ENCODE results near the gene GSE1. TPM values are rescaled to one million over a fixed set of nuclear protein-coding genes. Genes with fewer than 3 reads are reported as not detected.

Gene GSE1
- polyA plus RNA-seq, 1 donor (not counting 4 experiments of a cell fraction or from before 2014, with no cell fraction given) = 5.0 TPM

DNA sequence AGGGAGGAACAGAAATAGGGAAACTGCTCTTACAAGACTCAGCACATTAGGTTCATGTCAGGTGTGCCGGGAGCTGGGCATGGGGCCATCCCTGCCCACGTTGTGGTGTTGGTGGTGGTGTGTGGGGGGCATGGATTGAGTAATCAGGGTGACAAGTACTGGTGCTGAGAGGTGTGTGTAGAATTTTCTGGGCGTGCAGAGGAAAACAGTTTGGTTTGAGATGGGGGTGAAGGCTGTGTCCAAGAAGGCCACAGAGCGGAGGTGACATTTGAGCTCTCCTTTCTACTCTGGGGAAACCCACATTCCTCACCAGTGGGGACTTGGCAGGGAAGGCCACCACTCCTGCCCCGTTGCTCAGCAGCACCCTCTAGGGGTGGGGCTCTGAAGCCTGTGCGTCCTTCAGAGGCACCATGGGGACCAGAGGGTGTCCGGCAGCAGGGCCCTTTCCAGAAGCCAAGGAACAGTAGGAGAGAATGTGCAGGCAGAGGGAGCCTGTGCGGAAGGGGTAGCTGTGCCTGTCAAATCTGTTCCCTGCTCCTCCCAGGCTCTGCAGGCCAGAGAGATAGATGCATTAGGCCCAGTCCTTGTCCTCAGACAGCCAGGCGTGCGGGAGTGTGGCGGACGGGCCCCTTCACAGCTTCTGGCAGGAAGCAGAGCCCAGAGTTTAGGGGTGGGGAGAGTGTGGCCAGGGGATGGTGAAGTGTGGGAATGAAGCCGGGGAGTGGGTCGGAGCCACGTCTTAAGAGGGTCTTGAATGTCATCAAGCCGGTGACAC is 48.7 kb upstream of the GSE1 start:
- Histone ChIP-seq H3K4me3 (ENCODE audit: control insufficient read depth in 2 of 3, extremely low read depth in 1 of 3, insufficient read depth in 2 of 3, low read depth in 1 of 3, low read length in 3 of 3) (no peak overlapping the region), H3K9ac (ENCODE audit: control insufficient read depth, extremely low read depth, insufficient read depth, low read length) (no peak overlapping the region), H3K79me2 (ENCODE audit: control insufficient read depth, insufficient read depth, low read length) (peaks cover 3% of the 10 kb centered on the region), H3K4me1 (ENCODE audit: control insufficient read depth, extremely low read depth, insufficient read depth, low read length) (no peaks in the 10 kb centered on the region), H3K9me1 (ENCODE audit: control insufficient read depth, extremely low read depth, insufficient read depth, low read length) (no peaks in the 10 kb centered on the region), H4K20me1 (ENCODE audit: control insufficient read depth, extremely low read depth, insufficient read depth, low read length) (peaks cover 3% of the 10 kb centered on the region), H3K36me3 (ENCODE audit: control insufficient read depth in 2 of 2, extremely low read depth in 1 of 2, insufficient read depth in 2 of 2, low read length in 2 of 2) (no peaks in the 10 kb centered on the region), H3K4me2 (ENCODE audit: control insufficient read depth, extremely low read depth, insufficient read depth, low read depth, low read length) (no peak overlapping the region), H3K27ac (ENCODE audit: control insufficient read depth, insufficient read depth, low read length) (no peak overlapping the region), H2AFZ (ENCODE audit: control insufficient read depth, low read length) (no peak overlapping the region), H3K27me3 (ENCODE audit: control insufficient read depth, extremely low read depth, insufficient read depth, low read length) (peaks cover 6% of the 10 kb centered on the region), H3K9me3 (ENCODE audit: control insufficient read depth, low read depth, low read length) (no peaks in the 10 kb centered on the region)
- dilution Hi-C loops (cut with MboI; ENCODE audit: extremely low pct_ligation_motif_present, low sequenced_read_pairs) = no loop called here
- TF ChIP-seq, protein P1, sequence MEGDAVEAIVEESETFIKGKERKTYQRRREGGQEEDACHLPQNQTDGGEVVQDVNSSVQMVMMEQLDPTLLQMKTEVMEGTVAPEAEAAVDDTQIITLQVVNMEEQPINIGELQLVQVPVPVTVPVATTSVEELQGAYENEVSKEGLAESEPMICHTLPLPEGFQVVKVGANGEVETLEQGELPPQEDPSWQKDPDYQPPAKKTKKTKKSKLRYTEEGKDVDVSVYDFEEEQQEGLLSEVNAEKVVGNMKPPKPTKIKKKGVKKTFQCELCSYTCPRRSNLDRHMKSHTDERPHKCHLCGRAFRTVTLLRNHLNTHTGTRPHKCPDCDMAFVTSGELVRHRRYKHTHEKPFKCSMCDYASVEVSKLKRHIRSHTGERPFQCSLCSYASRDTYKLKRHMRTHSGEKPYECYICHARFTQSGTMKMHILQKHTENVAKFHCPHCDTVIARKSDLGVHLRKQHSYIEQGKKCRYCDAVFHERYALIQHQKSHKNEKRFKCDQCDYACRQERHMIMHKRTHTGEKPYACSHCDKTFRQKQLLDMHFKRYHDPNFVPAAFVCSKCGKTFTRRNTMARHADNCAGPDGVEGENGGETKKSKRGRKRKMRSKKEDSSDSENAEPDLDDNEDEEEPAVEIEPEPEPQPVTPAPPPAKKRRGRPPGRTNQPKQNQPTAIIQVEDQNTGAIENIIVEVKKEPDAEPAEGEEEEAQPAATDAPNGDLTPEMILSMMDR (optimal IDR thresholded peaks at IDR 0.05 in 1 of 3, IDR thresholded peaks at IDR 0.05 in 1 of 3, conservative IDR thresholded peaks at IDR 0.05 in 1 of 3; ENCODE audit: extremely low read depth in 1 of 3, insufficient read depth in 2 of 3, low read length in 3 of 3) = peak; percentile 64 to 84 (median 79)
- no peak for TF ChIP-seq EZH2 (IDR thresholded peaks at IDR 0.05; ENCODE audit: low read length)
- no peak for FAIRE-seq
- DNase-seq (ENCODE audit: low read depth, low spot score) = no peak

DNA sequence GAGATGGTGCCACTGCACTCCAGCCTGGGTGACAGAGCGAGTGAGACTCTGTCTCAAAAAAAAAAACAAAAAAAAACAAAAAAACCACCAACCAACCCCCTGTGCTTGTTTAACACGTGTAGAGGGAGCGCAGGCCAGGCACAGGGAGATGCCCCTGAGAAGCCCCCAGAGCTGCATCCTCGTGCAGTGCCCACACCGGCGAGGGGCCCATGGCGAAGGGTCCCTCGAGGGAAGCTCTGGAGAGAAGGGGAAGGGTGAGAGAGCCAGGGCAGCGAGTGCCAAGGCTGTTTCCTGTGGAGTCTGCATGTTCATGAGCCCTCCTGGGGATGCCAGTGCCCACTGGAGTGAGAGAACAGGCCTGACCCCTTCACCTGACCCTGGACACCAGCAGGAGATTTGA is 47.8 kb upstream of the GSE1 start:
- Histone ChIP-seq H3K79me2 (ENCODE audit: control insufficient read depth, insufficient read depth, low read length) (peaks cover 3% of the 10 kb centered on the region), H3K9me3 (ENCODE audit: control insufficient read depth, low read depth, low read length) (no peaks in the 10 kb centered on the region), H2AFZ (ENCODE audit: control insufficient read depth, low read length) (no peak overlapping the region), H3K4me1 (ENCODE audit: control insufficient read depth, extremely low read depth, insufficient read depth, low read length) (no peaks in the 10 kb centered on the region), H3K9me1 (ENCODE audit: control insufficient read depth, extremely low read depth, insufficient read depth, low read length) (no peaks in the 10 kb centered on the region), H3K9ac (ENCODE audit: control insufficient read depth, extremely low read depth, insufficient read depth, low read length) (no peak overlapping the region), H3K4me3 (ENCODE audit: control insufficient read depth in 2 of 3, extremely low read depth in 1 of 3, insufficient read depth in 2 of 3, low read depth in 1 of 3, low read length in 3 of 3) (no peak overlapping the region), H4K20me1 (ENCODE audit: control insufficient read depth, extremely low read depth, insufficient read depth, low read length) (peaks cover 3% of the 10 kb centered on the region), H3K27me3 (ENCODE audit: control insufficient read depth, extremely low read depth, insufficient read depth, low read length) (peaks cover 6% of the 10 kb centered on the region), H3K27ac (ENCODE audit: control insufficient read depth, insufficient read depth, low read length) (no peak overlapping the region), H3K4me2 (ENCODE audit: control insufficient read depth, extremely low read depth, insufficient read depth, low read depth, low read length) (no peak overlapping the region), H3K36me3 (ENCODE audit: control insufficient read depth in 2 of 2, extremely low read depth in 1 of 2, insufficient read depth in 2 of 2, low read length in 2 of 2) (no peaks in the 10 kb centered on the region)
- DNase-seq (ENCODE audit: low read depth, low spot score) = no peak
- dilution Hi-C loops (cut with MboI; ENCODE audit: extremely low pct_ligation_motif_present, low sequenced_read_pairs) = no loop called here
- TF ChIP-seq, protein P1 (optimal IDR thresholded peaks at IDR 0.05 in 1 of 3, IDR thresholded peaks at IDR 0.05 in 1 of 3, conservative IDR thresholded peaks at IDR 0.05 in 1 of 3; ENCODE audit: extremely low read depth in 1 of 3, insufficient read depth in 2 of 3, low read length in 3 of 3) = no peak
- no peak for TF ChIP-seq EZH2 (IDR thresholded peaks at IDR 0.05; ENCODE audit: low read length)
- no peak for FAIRE-seq

Data from keratinocyte (primary cell).